GM18502 (cell line): ENCODE results near the gene CFAP77.

Experiments
- ATAC-seq: cut with Tn5 transposase; IDR thresholded peaks from one replicate; pipeline ENCODE4 v1.9.1; 2021; ENCODE audit warnings: mild to moderate bottlenecking; ENCODE audit not compliant: unreplicated experiment, poor library complexity

The CFAP77 gene

DNA sequence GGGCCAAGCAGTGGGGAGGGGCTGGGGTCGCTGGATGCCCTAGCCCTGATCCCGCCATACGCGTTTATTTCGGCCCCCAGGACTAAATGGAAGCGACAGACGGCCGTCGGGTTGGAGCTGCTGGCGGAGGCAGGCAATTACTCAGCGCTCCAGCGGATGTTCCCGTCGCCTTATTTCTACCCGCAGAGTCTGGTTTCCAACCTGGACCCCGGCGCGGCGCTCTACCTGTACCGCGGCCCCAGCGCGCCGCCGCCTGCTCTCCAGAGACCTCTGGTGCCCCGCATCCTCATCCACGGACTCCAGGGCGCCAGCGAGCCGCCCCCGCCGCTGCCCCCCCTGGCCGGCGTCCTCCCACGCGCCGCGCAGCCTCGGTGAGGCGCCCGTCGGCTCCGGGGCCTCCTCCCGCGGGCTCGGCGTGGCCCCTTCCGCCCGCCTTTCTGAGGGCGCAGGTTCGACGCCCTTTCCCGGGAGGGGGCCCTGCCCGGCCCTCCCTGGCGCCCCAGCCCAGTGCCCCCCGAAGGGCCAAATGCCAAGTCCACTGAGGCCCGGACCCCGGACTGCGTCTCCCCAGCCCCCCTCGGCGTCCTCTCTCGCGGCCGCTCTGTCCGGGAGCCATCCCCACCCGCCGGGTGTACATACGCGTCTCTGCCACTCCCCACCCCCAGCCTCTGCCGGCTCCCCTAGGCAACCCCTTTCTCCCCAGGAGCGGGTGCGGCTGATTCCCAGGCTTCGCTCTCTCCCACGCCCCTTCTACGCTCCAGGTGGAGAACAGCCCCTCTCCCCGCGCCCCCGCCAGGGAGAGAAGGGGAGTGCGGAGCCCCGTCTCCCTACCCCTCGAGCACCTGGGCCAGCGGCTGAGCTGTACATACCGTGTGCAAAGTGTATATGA is 179.4 kb downstream of the CFAP77 start:
- ATAC-seq = no peak

DNA sequence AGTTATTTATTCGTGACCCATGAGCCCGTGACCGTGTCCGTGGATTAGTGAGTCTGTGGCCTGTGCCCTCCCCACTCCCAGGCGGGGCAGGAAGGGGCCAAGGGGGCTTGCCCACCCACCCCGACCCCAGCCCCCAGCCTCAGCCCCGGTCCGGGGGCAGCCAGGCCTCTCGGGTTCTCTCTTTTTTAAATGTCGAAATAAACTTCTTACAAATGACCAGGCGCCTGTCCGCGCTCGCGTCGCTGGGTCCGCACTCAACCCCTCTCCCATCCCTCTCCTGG is 180.0 kb downstream of the CFAP77 start:
- ATAC-seq = no peak

DNA sequence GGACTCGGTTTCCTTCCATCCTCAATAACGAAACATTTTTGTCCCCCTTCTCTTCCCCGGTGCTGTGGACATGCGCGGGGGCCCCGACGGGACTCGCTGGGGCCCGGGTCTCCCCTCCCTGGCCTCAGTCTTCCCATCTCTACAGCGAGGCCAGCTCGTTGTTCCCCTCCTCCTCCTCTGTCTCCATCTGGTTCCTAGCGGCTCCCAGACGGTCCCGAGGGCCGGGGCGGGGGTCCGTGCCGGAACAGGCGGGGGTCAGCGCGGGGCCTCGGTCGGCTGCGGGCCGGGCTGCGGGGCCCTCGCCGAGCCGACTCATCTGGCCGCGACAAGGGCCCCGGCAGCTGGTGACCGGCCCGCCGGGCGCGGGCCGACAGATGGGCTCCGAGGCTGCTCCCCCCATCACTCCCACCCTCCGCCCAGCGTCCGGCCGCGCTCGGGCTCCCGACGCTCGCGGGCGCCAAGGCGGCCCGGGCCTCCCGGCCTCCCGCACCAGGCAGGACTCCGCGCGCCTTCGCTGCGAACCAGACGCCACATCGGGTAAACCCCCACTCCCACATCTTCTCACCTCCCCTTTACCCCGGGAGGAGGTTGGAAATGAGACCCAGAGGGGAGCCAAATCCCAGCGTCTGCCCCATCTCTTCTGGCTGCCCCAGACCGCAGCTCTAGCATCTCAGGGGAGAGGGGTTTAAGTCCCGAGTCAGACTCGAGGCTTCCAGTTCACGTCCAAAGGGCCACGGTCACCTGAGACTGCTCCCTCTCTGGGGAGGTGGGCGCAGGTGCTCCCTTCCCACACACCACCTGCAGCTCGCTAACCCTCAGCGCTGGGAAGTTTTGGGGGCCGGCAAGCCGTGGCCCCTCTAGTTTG is 180.5 kb downstream of the CFAP77 start:
- no peak for ATAC-seq

DNA sequence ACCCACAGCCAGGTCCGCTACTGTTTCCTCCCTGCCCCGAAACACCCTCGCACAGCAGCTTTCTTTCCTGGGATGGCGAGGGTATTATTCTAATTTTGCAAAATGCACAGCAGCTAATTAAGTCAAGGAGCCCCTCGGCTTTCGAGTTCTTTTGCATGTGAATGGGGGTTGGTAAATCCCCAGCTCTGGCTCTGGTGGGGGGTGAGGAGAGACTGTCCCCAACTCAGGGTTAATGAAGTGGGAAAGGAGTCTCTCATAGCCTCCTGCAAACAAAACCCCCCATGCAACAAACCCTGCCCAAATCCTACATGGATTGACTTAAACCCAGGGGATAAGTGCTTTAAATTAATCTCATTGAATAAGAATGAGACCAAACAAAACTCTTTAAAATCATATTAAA is 181.2 kb downstream of the CFAP77 start:
- ATAC-seq = no peak

DNA sequence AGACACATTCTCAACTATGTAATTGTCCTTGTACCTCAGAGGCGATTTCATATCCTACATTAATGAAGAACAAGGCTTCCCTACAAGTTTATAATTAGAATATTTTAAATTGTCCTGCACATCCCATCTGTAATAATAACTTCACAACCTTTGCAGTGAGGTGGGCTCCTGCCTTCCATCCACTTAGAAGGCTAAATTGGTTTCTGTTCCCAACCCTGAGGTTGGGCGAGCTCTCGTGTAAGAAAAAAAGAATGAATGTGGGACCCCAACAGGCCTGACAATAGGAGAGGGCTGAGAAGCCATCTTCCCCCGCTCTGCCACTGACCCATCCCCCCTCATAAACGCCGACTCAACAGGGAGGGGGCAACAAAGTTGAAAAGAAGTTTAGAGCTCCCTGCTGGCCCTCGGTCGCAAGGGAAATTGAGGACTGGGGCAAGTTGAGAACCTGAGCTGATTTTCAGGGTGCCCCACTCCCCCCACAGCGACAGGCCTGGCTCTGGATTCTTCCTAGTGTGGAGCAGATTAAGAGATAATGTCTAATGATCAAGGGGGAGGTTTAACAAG is 181.8 kb downstream of the CFAP77 start:
- no peak for ATAC-seq

DNA sequence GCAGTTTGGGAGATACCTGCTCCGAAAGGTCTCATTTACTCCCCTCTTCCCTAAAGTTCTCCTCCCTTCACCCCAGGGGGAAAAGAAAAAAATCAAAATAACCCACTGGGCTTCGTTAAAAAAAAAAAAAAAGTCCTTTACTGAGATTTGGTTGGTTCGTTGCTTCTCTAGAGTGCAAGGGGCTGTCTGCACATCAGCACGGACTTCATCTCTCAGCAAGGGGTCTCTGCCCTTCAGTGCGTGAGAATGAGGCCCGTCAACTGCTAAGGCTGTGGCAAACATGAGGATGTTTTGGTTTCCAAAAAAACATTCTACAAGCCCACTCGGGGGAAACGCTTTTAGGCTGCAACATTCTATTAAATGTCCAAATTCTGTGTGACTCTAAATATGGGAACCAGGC is 182.4 kb downstream of the CFAP77 start:
- ATAC-seq = no peak

DNA sequence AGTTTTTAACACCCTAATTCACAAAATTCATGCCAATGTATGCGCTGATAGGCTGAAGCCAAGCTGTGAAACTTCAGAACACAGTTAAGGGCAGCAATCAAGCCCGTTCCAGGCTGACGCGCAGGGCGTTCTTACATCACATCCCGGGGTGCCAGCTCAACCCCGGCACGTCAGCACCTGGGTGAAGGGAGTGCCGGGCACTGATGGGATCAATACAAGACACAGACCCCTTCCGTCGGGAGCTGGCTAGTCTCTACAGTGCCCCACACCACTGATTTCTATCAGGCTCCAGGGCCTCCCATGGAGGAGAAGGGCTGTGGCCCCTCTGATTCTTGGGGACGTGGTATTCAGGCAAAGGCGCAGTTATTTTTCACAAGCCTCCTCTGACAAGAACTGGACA is 184.4 kb downstream of the CFAP77 start:
- no peak for ATAC-seq

DNA sequence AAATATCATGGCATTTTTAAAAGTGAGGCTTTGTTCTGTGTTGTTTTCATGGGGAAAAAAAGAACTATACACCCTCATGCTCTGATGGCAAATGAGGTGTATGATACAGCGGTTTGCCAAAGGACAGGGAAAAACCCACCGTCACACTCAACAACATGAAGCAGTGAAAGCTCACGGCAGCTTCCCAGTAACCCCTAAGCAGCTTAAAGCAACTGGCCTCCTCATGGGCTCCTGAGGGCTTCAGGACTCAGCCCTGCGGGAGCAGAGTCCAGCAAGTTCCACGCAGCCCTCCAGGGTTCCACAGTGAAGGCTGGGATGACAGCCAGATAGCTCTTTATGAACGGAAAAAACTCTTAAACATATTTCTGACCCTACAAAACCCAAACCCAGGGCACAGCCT is 185.3 kb downstream of the CFAP77 start:
- ATAC-seq = no peak

DNA sequence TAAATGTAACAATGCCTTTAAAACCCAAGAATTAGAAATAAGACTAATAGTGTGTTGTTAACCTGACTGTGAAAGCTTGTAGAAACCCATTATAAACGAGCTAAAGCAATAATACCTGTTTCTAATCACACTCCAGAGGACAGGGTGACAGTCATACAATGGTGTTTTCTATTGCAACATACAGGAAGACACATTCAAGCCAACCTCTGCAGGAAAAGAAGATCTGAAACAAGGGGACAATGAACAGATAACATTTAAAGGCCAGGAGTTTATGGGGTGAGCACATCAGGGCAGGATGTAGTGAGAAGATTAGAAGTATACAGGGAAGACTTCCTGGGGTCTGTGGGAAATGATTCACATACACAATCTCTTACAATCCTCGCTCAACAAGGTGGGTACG is 186.2 kb downstream of the CFAP77 start:
- ATAC-seq = no peak

DNA sequence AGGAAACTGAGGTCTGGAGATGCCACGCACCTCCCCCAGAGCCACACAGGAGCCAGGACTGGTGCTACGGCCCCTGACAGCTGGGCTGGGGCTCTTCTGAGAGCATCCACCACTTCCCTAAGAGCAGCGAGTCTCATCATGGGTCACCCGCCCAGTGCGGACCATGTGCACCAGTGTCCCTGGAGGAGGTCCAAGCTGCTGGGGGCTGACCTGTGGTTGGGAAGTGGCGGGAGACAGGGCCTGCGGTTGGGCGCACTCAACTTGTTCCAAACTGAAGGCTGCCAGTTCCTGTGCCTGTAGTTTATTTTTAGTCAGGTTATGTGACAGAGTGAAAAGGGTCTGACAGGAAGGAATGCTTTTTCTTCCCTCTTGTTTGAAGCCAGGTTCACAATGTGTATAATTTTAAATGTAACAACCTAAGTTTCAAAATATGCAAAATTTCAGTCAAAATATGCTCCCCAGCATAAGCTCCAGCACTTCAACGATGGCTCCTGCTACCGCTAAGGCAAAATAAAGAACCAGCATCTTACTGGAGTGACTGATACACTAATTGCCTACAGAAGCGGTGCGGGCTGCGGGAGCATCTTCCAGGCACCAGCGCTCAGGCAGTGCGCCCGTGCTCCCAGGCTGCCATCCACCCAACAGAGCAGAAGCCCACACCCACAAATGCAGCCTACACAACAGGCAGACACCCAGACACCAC is 187.2 kb downstream of the CFAP77 start:
- ATAC-seq = no peak

DNA sequence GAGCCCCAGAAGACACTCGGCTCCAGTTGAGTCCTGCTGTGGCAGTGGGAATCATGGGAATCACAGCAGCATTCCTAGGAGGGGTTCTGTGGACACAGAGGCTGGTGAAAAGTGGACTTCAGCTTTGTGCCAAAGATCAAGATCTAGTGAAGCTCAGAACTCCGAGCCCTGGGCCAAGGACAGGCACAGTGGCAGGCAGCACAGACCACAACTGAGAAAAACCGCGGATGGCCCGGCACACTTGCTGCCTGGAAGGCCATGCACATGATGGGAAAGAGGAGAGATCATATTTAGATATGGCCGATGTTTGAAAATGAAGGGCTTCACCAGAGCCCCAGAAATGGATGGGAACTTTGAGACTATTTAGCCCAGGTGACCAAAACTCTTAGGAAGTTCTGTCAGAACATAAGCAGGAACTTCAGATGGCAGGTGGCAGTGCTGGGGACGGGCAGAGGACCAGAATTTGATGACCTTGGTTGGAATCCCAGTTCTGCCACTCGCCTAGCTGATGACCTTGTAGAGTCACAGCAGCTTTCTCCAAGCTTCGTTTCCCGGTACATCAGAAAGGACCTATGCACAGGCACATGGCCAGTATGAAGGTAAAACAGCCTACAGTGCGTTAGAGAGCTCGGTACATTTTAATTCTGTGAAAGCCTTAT is 190.4 kb downstream of the CFAP77 start:
- ATAC-seq = no peak

DNA sequence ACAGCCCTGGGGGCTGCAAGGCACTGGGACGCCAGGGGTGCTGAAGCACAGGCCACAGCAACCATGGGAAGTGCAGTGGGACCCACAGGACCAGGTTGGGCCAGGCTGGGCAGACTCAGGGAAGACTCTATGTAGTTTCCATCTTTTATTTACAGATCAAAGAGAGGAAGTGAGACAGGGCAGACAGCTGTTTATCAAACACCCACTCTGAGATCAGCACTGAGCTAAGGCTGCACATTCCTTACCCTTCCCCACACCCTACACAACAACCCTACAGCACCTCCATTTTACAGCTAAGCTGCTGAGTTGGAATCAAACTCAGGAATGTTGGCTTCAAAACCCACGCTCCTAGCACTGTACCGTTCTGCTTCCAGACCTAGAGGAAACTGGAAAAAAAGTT is 192.2 kb downstream of the CFAP77 start:
- no peak for ATAC-seq

DNA sequence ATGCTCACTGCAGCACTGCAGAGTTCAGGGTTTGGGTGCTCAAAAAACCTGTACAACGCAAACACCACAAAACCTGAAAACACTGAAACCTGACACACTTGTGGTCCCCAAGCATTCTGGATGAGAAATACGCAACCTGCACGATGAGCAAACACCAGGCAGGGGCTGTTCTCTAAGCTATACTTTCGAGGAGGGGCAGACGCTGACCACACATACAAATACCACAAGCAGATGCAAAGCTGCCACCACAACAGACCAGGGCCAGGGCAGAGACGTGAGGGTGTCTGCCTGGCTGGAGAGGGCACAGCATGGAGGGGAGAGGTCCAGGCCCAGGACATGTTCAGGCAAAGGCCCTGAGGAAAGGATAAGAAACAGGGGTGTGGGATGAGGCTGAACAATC is 195.4 kb downstream of the CFAP77 start:
- ATAC-seq = no peak

DNA sequence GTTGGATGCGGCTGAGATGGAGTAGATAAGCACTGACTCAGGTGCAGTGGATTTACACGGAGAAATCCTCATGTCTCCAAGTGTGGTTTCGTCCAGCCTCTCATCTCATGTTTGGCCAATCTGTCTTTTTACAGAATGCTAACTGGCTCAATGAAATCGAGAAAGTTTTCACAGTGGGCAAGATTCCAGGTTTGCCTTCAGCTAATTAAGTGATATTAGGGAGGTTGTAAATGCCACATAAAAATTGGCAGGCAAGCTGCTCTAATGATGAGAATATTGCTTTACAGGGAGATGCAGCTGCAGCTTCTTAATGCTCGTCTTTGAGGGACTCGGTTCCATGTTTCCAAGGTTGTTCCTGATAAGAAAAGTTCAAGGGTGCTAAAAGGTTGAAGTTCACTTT is 196.1 kb downstream of the CFAP77 start:
- no peak for ATAC-seq

DNA sequence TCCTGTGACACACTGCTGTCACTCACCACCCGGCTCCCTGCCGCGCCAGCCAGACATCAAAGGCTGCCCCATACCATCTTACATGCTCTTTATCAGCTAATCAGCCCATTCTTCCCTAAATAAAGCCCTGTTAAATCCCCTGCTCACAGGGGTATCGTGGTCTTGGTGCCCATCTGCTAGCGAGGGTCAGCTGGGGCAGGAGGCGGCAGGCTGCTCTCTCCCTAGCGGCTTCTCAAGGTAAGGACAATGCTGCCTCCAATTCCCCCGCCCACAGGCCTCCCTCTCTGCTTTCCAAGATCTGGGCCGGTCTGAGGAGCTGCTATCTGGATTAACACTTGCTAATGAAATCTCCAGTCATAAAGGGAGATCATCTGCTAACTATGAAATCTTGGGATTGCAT is 199.2 kb downstream of the CFAP77 start:
- no peak for ATAC-seq

DNA sequence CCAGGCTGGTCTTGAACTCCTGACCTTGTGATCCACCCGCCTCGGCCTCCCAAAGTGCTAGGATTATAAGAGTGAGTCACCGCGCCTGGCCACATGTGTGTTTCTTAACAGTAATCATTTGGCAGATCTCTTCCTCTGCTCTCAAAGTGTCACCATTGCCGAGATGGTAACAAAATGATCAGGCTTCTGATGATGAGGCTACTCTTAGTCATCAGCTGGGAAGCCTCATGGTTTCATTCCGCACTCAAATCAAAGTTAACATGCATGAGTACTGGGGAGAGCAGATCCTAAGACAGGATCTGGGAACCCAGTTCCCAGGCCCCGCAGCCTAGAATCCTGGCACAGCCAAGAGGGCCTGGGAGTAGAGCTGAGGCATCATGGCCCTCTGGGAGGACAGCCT is 199.8 kb downstream of the CFAP77 start:
- ATAC-seq = no peak

DNA sequence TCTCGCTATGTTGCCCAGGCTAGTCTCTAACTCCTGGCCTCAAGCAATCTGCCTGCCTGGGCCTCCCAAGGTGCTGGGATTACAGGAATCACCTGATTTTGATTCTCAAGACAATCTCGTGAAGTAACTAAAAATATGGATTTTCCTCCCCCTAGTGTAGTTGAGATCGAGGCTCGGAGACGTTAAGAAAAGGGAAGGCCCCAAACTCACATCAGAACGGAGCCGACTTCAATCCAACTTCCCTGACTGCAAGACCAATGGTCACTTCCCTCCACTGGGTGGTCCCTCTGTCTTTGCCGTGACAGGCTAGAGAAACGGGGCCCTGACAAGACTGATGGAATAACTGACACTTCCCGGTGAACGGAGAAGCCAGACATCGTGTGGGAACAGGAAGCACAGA is 200.7 kb downstream of the CFAP77 start:
- ATAC-seq = no peak

DNA sequence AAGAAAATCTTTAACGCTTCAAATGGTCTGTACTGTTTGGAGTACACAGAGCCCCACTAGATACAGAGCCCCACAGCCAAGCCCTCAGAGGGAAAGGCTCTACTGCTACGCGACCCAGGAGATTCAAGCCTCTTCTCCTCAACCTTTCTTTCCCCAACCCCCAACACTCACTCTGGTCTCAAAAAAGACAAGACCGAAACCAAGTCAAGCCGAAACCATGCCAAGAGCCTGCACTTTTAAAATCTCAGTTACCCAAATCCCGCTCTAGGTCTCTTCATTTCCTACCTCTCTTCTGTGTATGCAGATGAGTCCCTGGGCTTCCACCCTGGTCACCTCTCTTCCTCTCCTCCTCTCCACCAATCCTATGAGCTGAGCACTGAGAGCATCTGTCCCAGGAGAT is 204.3 kb downstream of the CFAP77 start:
- ATAC-seq = no peak

DNA sequence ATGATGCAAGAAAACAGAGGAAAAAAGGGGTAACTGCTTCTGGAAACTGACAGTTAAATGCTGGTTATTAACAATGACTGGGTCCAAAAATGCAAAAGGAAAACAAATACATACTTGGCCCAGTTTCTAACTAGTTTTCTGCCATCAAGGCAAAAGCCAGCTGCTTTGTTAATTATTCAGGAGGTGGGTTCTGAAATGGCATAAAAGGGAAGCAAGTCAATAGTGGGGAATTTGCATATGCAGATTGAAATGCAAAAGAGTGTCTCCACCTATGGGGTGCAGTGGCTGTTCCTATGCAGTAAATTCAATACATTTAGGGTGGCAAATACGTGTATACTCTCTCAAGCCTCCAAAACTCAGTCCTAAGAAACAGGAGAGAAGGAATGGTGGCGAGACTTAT is 205.8 kb downstream of the CFAP77 start:
- no peak for ATAC-seq

DNA sequence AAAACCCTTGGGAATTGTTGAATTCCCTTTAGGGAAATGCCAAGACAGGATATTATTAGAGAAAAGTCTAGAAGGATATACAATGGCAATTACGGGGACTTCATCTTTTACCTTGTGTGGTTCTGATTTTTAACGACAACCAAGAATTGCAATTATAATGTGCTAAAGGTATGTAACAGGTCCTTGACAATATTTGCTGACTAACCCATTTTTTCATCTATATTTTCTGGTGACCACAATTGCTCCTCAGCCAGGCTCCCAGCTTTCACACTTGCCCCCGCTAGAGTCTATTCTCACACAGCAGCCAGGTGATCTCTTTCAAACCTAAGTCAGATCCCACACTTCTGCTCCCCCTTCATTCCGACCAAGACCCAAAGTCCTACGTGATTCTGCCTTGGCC is 206.7 kb downstream of the CFAP77 start:
- no peak for ATAC-seq
